ENCODE results near the gene SLC45A1.
A peak's percentile ranks its signal among the peaks of the same experiment; 100 is the strongest.

SLC45A1 gene

GRCh38 chr1:8311068-8311718, 6.7 kb upstream of the SLC45A1 start:
- DNase-seq (ENCODE audit: low read depth in 2 of 3, low spot score in 2 of 3): no peak

- DNase-seq (ENCODE audit: low read depth in 2 of 3, low spot score in 2 of 3): no peak
Measured at GRCh38 chr1:8312235-8313218, 5.4 kb upstream of the SLC45A1 start.

- no peak for DNase-seq (ENCODE audit: low read depth in 2 of 3, low spot score in 2 of 3)
Measured at GRCh38 chr1:8313231-8313630, 4.7 kb upstream of the SLC45A1 start.

- DNase-seq (ENCODE audit: low read depth in 2 of 3, low spot score in 2 of 3): peak in 2 of 3 experiments; percentile 10 to 14
Measured at GRCh38 chr1:8314346-8315280, 3.3 kb upstream of the SLC45A1 start.

- DNase-seq (ENCODE audit: low read depth in 2 of 3, low spot score in 2 of 3): no peak
Measured at GRCh38 chr1:8315573-8316475, 2.1 kb upstream of the SLC45A1 start.

- no peak for DNase-seq (ENCODE audit: low read depth in 2 of 3, low spot score in 2 of 3)
Measured at GRCh38 chr1:8318436-8318835, 522 bp downstream of the SLC45A1 start.

- DNase-seq (ENCODE audit: low read depth in 2 of 3, low spot score in 2 of 3): no peak
Measured at GRCh38 chr1:8321612-8322011, 3.7 kb downstream of the SLC45A1 start.

GRCh38 chr1:8323706-8324105, 5.8 kb downstream of the SLC45A1 start:
- DNase-seq (ENCODE audit: low read depth in 2 of 3, low spot score in 2 of 3): no peak

- no peak for DNase-seq (ENCODE audit: low read depth in 2 of 3, low spot score in 2 of 3)
Measured at GRCh38 chr1:8324176-8324810, 6.4 kb downstream of the SLC45A1 start.

GRCh38 chr1:8325771-8326170, 7.9 kb downstream of the SLC45A1 start:
- no peak for DNase-seq (ENCODE audit: low read depth in 2 of 3, low spot score in 2 of 3)

- DNase-seq (ENCODE audit: low read depth in 2 of 3, low spot score in 2 of 3): no peak
Measured at GRCh38 chr1:8326265-8326664, 8.4 kb downstream of the SLC45A1 start.

GRCh38 chr1:8328271-8328670, 10.4 kb downstream of the SLC45A1 start:
- no peak for DNase-seq (ENCODE audit: low read depth in 2 of 3, low spot score in 2 of 3)

GRCh38 chr1:8329439-8329838, 11.5 kb downstream of the SLC45A1 start:
- no peak for DNase-seq (ENCODE audit: low read depth in 2 of 3, low spot score in 2 of 3)

GRCh38 chr1:8329858-8330257, 11.9 kb downstream of the SLC45A1 start:
- DNase-seq (ENCODE audit: low read depth in 2 of 3, low spot score in 2 of 3): no peak

- DNase-seq (ENCODE audit: low read depth in 2 of 3, low spot score in 2 of 3): no peak
Measured at GRCh38 chr1:8330271-8331125, 12.6 kb downstream of the SLC45A1 start.

- DNase-seq (ENCODE audit: low read depth in 2 of 3, low spot score in 2 of 3): no peak
Measured at GRCh38 chr1:8332806-8333205, 14.9 kb downstream of the SLC45A1 start.

GRCh38 chr1:8333246-8333987, 15.5 kb downstream of the SLC45A1 start:
- DNase-seq (ENCODE audit: low read depth in 2 of 3, low spot score in 2 of 3): no peak
